IMR-90 (cell line): Measurements from ENCODE around the gene LGALS13. TPM values are rescaled to one million over a fixed set of nuclear protein-coding genes. Genes with fewer than 3 reads are reported as not detected.

ENCODE experiments used
- ATAC-seq: fragments of 200-7000 bp; cut with Tn5 transposase; 2 replicates; pipeline ENCODE4 v1.9.1; 2020; ENCODE audit warnings: low read depth, mild to moderate bottlenecking, moderate library complexity
- BruUV-seq: library from RNA; stranded (reverse); fragments of 400-500 nt; replicated peaks from 2 replicates; lab custom pipeline; 2021; lab: Mats Ljungman, UMichigan
- CTCF ChIA-PET: fragments of 300-600 bp; formaldehyde crosslinking; extraction: SDS; loops from one replicate; lab custom pipeline; 2021; ENCODE audit warnings: antibody characterized with exemption; lab: Yijun Ruan, JAX
- POLR2A ChIA-PET: fragments of 300-600 bp; sonication (Branson Sonifier 250); formaldehyde crosslinking; loops from one replicate; lab custom pipeline; 2022; ENCODE audit warnings: antibody characterized with exemption; ENCODE audit not compliant: unreplicated experiment; lab: Charles Lee
- DNase-seq: peaks from one replicate; pipeline ENCODE4 v3.0.0; 2013
- H2AFZ ChIP-seq: replicated peaks from 2 replicates; pipeline ENCODE3; 2013; ENCODE audit warnings: low read length, mild to moderate bottlenecking; ENCODE audit not compliant: poor library complexity
- H2AK5ac ChIP-seq: 2 replicates; pipeline ENCODE4 v1.6.1; 2013; ENCODE audit warnings: low read depth, low read length, inconsistent platforms
- H2AK9ac ChIP-seq: replicated peaks from 2 replicates; pipeline ENCODE3; 2013; ENCODE audit warnings: mild to moderate bottlenecking, low read depth, low read length, moderate library complexity; ENCODE audit not compliant: poor library complexity
- H2BK120ac ChIP-seq: 2 replicates; pipeline ENCODE4 v1.6.1; 2013; ENCODE audit warnings: low read depth, low read length, inconsistent platforms
- H2BK15ac ChIP-seq: 3 replicates; pipeline ENCODE4 v1.6.1; 2013; ENCODE audit warnings: low read depth, low read length, inconsistent platforms
- H2BK20ac ChIP-seq: 2 replicates; pipeline ENCODE4 v1.6.1; 2013; ENCODE audit warnings: low read depth, mild to moderate bottlenecking, inconsistent platforms, low read length, moderate library complexity
- H2BK5ac ChIP-seq: 2 replicates; pipeline ENCODE4 v1.6.1; 2013; ENCODE audit warnings: mild to moderate bottlenecking, low read depth, low read length, inconsistent platforms; ENCODE audit not compliant: poor library complexity, severe bottlenecking
- H3K14ac ChIP-seq: replicated peaks from 2 replicates; pipeline ENCODE4 v1.6.1; 2013; ENCODE audit warnings: low read depth, low read length, inconsistent platforms
- H3K18ac ChIP-seq: 2 replicates; pipeline ENCODE4 v1.6.1; 2013; ENCODE audit warnings: low read depth, low read length, control low read depth
- H3K23ac ChIP-seq: 2 replicates; pipeline ENCODE4 v1.6.1; 2013; ENCODE audit warnings: low read depth, low read length, inconsistent platforms
- H3K27ac ChIP-seq: 2 replicates; pipeline ENCODE4 v1.5.1; 2013; ENCODE audit warnings: mild to moderate bottlenecking, control low read depth, low read length; ENCODE audit not compliant: insufficient read depth
- H3K27me3 ChIP-seq: 2 replicates; pipeline ENCODE4 v1.6.1; 2013; ENCODE audit warnings: low read length; ENCODE audit not compliant: control insufficient read depth, insufficient read depth
- H3K36me3 ChIP-seq: 2 replicates; pipeline ENCODE4 v1.6.1; 2013; ENCODE audit warnings: low read length, mixed read lengths; ENCODE audit not compliant: control insufficient read depth, insufficient read depth
- H3K4ac ChIP-seq: 2 replicates; pipeline ENCODE4 v1.6.1; 2013; ENCODE audit warnings: low read depth, low read length, inconsistent platforms
- H3K4me1 ChIP-seq: 2 replicates; pipeline ENCODE4 v1.6.1; 2013; ENCODE audit warnings: low read length, mixed read lengths; ENCODE audit not compliant: control insufficient read depth, insufficient read depth
- H3K4me2 ChIP-seq: 2 replicates; pipeline ENCODE4 v1.6.1; 2013; ENCODE audit warnings: low read depth, mild to moderate bottlenecking, control low read depth, low read length, moderate library complexity
- H3K4me3 ChIP-seq: 2 replicates; pipeline ENCODE4 v1.5.1; 2013; ENCODE audit warnings: low read depth, mild to moderate bottlenecking, control low read depth, low read length, moderate library complexity; ENCODE audit not compliant: insufficient read depth
- H3K56ac ChIP-seq: 2 replicates; pipeline ENCODE4 v1.6.1; 2013; ENCODE audit warnings: low read length, inconsistent platforms; ENCODE audit not compliant: insufficient read depth; ENCODE audit errors: extremely low read depth
- H3K79me1 ChIP-seq, 2 experiments: 2 replicates each; pipeline ENCODE4 v1.6.1; 2013; ENCODE audit warnings: low read length in 2 of 2, inconsistent platforms in 1 of 2, low read depth in 1 of 2
- H3K9ac ChIP-seq: 2 replicates; pipeline ENCODE4 v1.6.1; 2013; ENCODE audit warnings: low read depth, low read length, control low read depth
- H3K9me1 ChIP-seq: 2 replicates; pipeline ENCODE4 v1.6.1; 2013; ENCODE audit warnings: low read length, inconsistent platforms; ENCODE audit not compliant: insufficient read depth
- H3K9me3 ChIP-seq: 2 replicates; pipeline ENCODE4 v1.6.1; 2013; ENCODE audit warnings: low read length; ENCODE audit not compliant: control insufficient read depth, insufficient read depth
- H4K20me1 ChIP-seq: 2 replicates; pipeline ENCODE4 v1.6.1; 2013; ENCODE audit warnings: low read length, inconsistent platforms; ENCODE audit not compliant: insufficient read depth
- H4K5ac ChIP-seq: 2 replicates; pipeline ENCODE4 v1.6.1; 2013; ENCODE audit warnings: mild to moderate bottlenecking, low read depth, low read length, control low read depth
- H4K8ac ChIP-seq, 2 experiments: 2 replicates each; pipeline ENCODE4 v1.6.1; 2013; ENCODE audit warnings: low read depth in 2 of 2, low read length in 2 of 2, control low read depth in 1 of 2, inconsistent platforms in 1 of 2
- H4K91ac ChIP-seq: 2 replicates; pipeline ENCODE4 v1.6.1; 2013; ENCODE audit warnings: low read depth, low read length, inconsistent platforms; ENCODE audit not compliant: insufficient read depth
- MAFK ChIP-seq: IDR thresholded peaks from 2 replicates; pipeline ENCODE4 v1.6.1; 2012; ENCODE audit warnings: low read depth, low read length, improper control_type of control experiment
- SMC3 ChIP-seq: fragments of 150-350 bp; IDR thresholded peaks from 2 replicates; pipeline ENCODE4 v1.6.1; 2016; ENCODE audit warnings: low read depth, mild to moderate bottlenecking, antibody characterized with exemption, low read length, moderate library complexity
- WGBS, 2 experiments: methylation state at CpG; one replicate each; pipeline versions ENCODE4 v1.1.5 to v1.1.7; 2013; ENCODE audit warnings: missing lambda C conversion rate in 2 of 2; ENCODE audit not compliant: insufficient read length in 1 of 2; ENCODE audit errors: extremely low coverage in 2 of 2; 5-methylcytosine and 5-hydroxymethylcytosine counted together
- dilution Hi-C: fragments of 300-500 bp; cut with HindIII; formaldehyde crosslinking; loops from one replicate; pipeline ENCODE4 v1.14.3; 2018; ENCODE audit warnings: low sequenced_read_pairs; ENCODE audit not compliant: unreplicated experiment
- in situ Hi-C: fragments of 300-500 bp; cut with MboI; formaldehyde crosslinking; loops from 3 replicates; pipeline ENCODE4 v1.14.3; 2019; ENCODE audit warnings: low sequenced_read_pairs, inconsistent platforms, mixed read lengths
- intact Hi-C: fragments of 100-400 bp; cut with micrococcal nuclease; formaldehyde crosslinking; loops from 2 replicates; pipeline ENCODE4 v1.10.0; 2022
- polyA plus RNA-seq, 3 experiments: library from polyadenylated mRNA; depleted of rRNA; stranded (reverse); fragments of >200 nt; gene quantifications; 2 replicates each; pipeline ENCODE4 v1.2.3, GENCODE V29; 2012; ENCODE audit warnings: low replicate concordance in 1 of 3
- total RNA-seq: library from RNA; depleted of rRNA; stranded (reverse); fragments of >200 nt; gene quantifications from 2 replicates; pipeline ENCODE4 v1.2.3, GENCODE V29; 2012

The LGALS13 gene
- total and polyA plus RNA-seq, 2 of the 4 experiments (the other 2 are of a cell fraction) = not detected

- WGBS, 2 experiments = 94% methylated on average over 3 of the region's 7 CpGs; no CpG with 5 or more reads in 1 of the 2 experiments
Observed at GRCh38 chr19:39592381-39592780, 9.9 kb upstream of the LGALS13 start.

More at GRCh38 chr19:39592381-39592780, 9.9 kb upstream of the LGALS13 start:
- intact Hi-C loops = no loop called here
- no peak overlapping the region for H3K4ac ChIP-seq
- no peaks in the 10 kb centered on the region for H3K9me3 ChIP-seq
- H4K20me1 ChIP-seq = no peaks in the 10 kb centered on the region
- H3K56ac ChIP-seq = no peak overlapping the region
- ChIA-PET CTCF (no interaction called here), POLR2A (no interaction called here)
- no peak overlapping the region for H3K18ac ChIP-seq
- no peak overlapping the region for H4K5ac ChIP-seq
- no peaks in the 10 kb centered on the region for H3K9me1 ChIP-seq
- dilution Hi-C loops = no loop called here
- no peak for ATAC-seq
- H3K36me3 ChIP-seq = no peaks in the 10 kb centered on the region
- H2BK120ac ChIP-seq = no peak overlapping the region
- H3K4me3 ChIP-seq = no peak overlapping the region
- no peaks in the 10 kb centered on the region for H3K79me1 ChIP-seq
- no peak overlapping the region for H2AK9ac ChIP-seq
- no TSS peak for BruUV-seq
- TF ChIP-seq MAFK = no peak
- no peak for TF ChIP-seq SMC3
- no peak overlapping the region for H3K4me2 ChIP-seq
- H3K9ac ChIP-seq = no peak overlapping the region
- H2BK5ac ChIP-seq = no peak overlapping the region
- H3K23ac ChIP-seq = no peak overlapping the region
- H2BK20ac ChIP-seq = no peak overlapping the region
- H4K8ac ChIP-seq = no peak overlapping the region
- H2BK15ac ChIP-seq = no peak overlapping the region
- no peak for DNase-seq
- H3K14ac ChIP-seq = no peak overlapping the region
- H2AK5ac ChIP-seq = no peak overlapping the region
- no peaks in the 10 kb centered on the region for H3K4me1 ChIP-seq
- no peak overlapping the region for H2AFZ ChIP-seq
- in situ Hi-C loops = no loop called here
- no peak overlapping the region for H4K91ac ChIP-seq
- no peaks in the 10 kb centered on the region for H3K27me3 ChIP-seq
- H3K27ac ChIP-seq = no peak overlapping the region
